Panc1 (cell line): Measurements from ENCODE around the gene IL2RG. TPM values are rescaled to one million over a fixed set of nuclear protein-coding genes. Genes with fewer than 3 reads are reported as not detected.

Experiments
- ATAC-seq: fragments of 200-7000 bp; cut with Tn5 transposase; 2 replicates; pipeline ENCODE4 v1.9.1; 2020; ENCODE audit warnings: mild to moderate bottlenecking, moderate library complexity
- BruUV-seq: library from RNA; stranded (reverse); fragments of 400-500 nt; replicated peaks from 2 replicates; lab custom pipeline; 2021; lab: Mats Ljungman, UMichigan
- CTCF ChIA-PET: fragments of 300-600 bp; sonication (Branson Sonifier 250); formaldehyde crosslinking; loops from one replicate; lab custom pipeline; 2022; ENCODE audit warnings: antibody characterized with exemption; lab: Charles Lee
- POLR2A ChIA-PET: fragments of 300-600 bp; sonication (Branson Sonifier 250); formaldehyde crosslinking; loops from one replicate; lab custom pipeline; 2022; ENCODE audit warnings: antibody characterized with exemption; lab: Charles Lee
- DNase-seq: peaks from one replicate; pipeline ENCODE4 v3.0.0-alpha.2; 2010; ENCODE audit warnings: low read depth, low spot score
- H3K27ac ChIP-seq: 2 replicates; pipeline ENCODE4 v1.5.1; 2011; ENCODE audit warnings: mild to moderate bottlenecking, low read length, inconsistent platforms
- H3K27me3 ChIP-seq: fragments of 200-500 bp; sonication (Bioruptor generic); 2 replicates; pipeline ENCODE4 v1.6.0; 2014; ENCODE audit warnings: low read length, inconsistent platforms; ENCODE audit not compliant: control insufficient read depth, insufficient read depth
- H3K36me3 ChIP-seq: fragments of 200-500 bp; sonication (Bioruptor generic); 2 replicates; pipeline ENCODE4 v1.5.1; 2014; ENCODE audit warnings: inconsistent platforms, mild to moderate bottlenecking, low read length, moderate library complexity; ENCODE audit not compliant: control insufficient read depth, insufficient read depth
- H3K4me1 ChIP-seq: 2 replicates; pipeline ENCODE4 v1.5.1; 2011; ENCODE audit warnings: inconsistent platforms, mild to moderate bottlenecking, low read length, moderate library complexity; ENCODE audit not compliant: control insufficient read depth, insufficient read depth
- H3K4me3 ChIP-seq, 2 experiments: 2 replicates each; pipeline ENCODE4 v1.5.1; 2011 to 2012; ENCODE audit warnings: low read depth in 2 of 2, low read length in 2 of 2, mild to moderate bottlenecking in 2 of 2, inconsistent platforms in 1 of 2, moderate library complexity in 1 of 2
- H3K9me3 ChIP-seq: fragments of 200-500 bp; sonication (Bioruptor generic); 2 replicates; pipeline ENCODE4 v1.5.1; 2014; ENCODE audit warnings: low read depth, mild to moderate bottlenecking, inconsistent platforms, low read length, moderate library complexity; ENCODE audit not compliant: control insufficient read depth, insufficient read depth
- CTCF ChIP-seq: fragments of 450-650 bp; IDR thresholded peaks from 2 replicates; pipeline ENCODE4 v1.5.1; 2017; ENCODE audit warnings: mild to moderate bottlenecking
- POLR2AphosphoS5 ChIP-seq: IDR thresholded peaks from 2 replicates; pipeline ENCODE4 v1.6.1; 2012; ENCODE audit warnings: mild to moderate bottlenecking, low read depth, low read length, moderate library complexity
- REST ChIP-seq, 2 experiments: IDR thresholded peaks; 2 replicates each; pipeline ENCODE4 v1.6.1; 2011 to 2012; ENCODE audit warnings: low read depth in 2 of 2, control low read depth in 1 of 2, low read length in 1 of 2, mild to moderate bottlenecking in 1 of 2, moderate library complexity in 1 of 2; ENCODE audit not compliant: insufficient read depth in 1 of 2
- SIN3A ChIP-seq: IDR thresholded peaks from 2 replicates; pipeline ENCODE4 v1.6.1; 2012; ENCODE audit warnings: low read depth, mild to moderate bottlenecking, low read length, moderate library complexity, borderline replicate concordance; ENCODE audit not compliant: insufficient read depth
- TCF7L2 ChIP-seq: IDR thresholded peaks from 2 replicates; pipeline ENCODE4 v1.6.1; 2011; ENCODE audit warnings: mild to moderate bottlenecking, low read depth, low read length, inconsistent platforms
- in situ Hi-C: cut with HindIII; loops from 2 replicates; pipeline ENCODE4 v1.10.0; 2016; ENCODE audit warnings: low sequenced_read_pairs, low pct_unique_long_range_greater_than_20kb
- intact Hi-C: fragments of 100-400 bp; cut with micrococcal nuclease; formaldehyde crosslinking; loops from one replicate; pipeline ENCODE4 v1.10.0; 2022; ENCODE audit not compliant: unreplicated experiment
- total RNA-seq: library from RNA; stranded (reverse); gene quantifications from one replicate; pipeline ENCODE4 v1.2.1, GENCODE V29; 2021; ENCODE audit not compliant: unreplicated experiment

Gene IL2RG
- total RNA-seq, 1 experiment from 2014 or later: 0.28 TPM

GRCh38 chrX:71082124-71082647 is 29.2 kb downstream of the IL2RG start:
- H3K36me3 ChIP-seq: no peaks in the 10 kb centered on the region
- H3K27me3 ChIP-seq: no peaks in the 10 kb centered on the region
- POLR2A ChIA-PET: no interaction called here
- no peaks in the 10 kb centered on the region for H3K4me1 ChIP-seq
- BruUV-seq: no TSS peak
- no peak for ATAC-seq
- CTCF ChIA-PET: no interaction called here
- DNase-seq: no peak
- in situ Hi-C loops: no loop called here
- TF ChIP-seq SIN3A (no peak), REST (IDR thresholded peaks at IDR 0.05; ENCODE audit: insufficient read depth in 1 of 2, low read depth in 2 of 2, low read length in 1 of 2) (no peak), TCF7L2 (no peak), CTCF (no peak), POLR2AphosphoS5 (no peak)
- no peak overlapping the region for H3K4me3 ChIP-seq
- no peak overlapping the region for H3K27ac ChIP-seq
- H3K9me3 ChIP-seq: no peaks in the 10 kb centered on the region
- intact Hi-C loops: no loop called here

- POLR2A ChIA-PET: no interaction called here
Measured at GRCh38 chrX:71081330-71082123, 29.9 kb downstream of the IL2RG start.

More at GRCh38 chrX:71081330-71082123, 29.9 kb downstream of the IL2RG start:
- no peaks in the 10 kb centered on the region for H3K9me3 ChIP-seq
- H3K4me3 ChIP-seq: no peak overlapping the region
- TF ChIP-seq POLR2AphosphoS5 (no peak), SIN3A (no peak), CTCF (no peak), TCF7L2 (no peak), REST (IDR thresholded peaks at IDR 0.05; ENCODE audit: insufficient read depth in 1 of 2, low read depth in 2 of 2, low read length in 1 of 2) (no peak)
- CTCF ChIA-PET: no interaction called here
- in situ Hi-C loops (no loop called here), intact Hi-C loops (no loop called here)
- no peaks in the 10 kb centered on the region for H3K36me3 ChIP-seq
- BruUV-seq: no TSS peak
- no peaks in the 10 kb centered on the region for H3K4me1 ChIP-seq
- no peak for ATAC-seq
- no peak overlapping the region for H3K27ac ChIP-seq
- no peak for DNase-seq
- no peaks in the 10 kb centered on the region for H3K27me3 ChIP-seq
